Ishikawa (cell line): Measurements from ENCODE around the gene MEF2C.

Experiments used
- CREB1 ChIP-seq: IDR thresholded peaks from 2 replicates; pipeline ENCODE4 v1.6.1; 2012; ENCODE audit warnings: low read depth
- EP300 ChIP-seq: IDR thresholded peaks from 2 replicates; pipeline ENCODE4 v1.6.1; 2012; ENCODE audit warnings: borderline replicate concordance
- RAD21 ChIP-seq: IDR thresholded peaks from 2 replicates; pipeline ENCODE4 v1.6.1; 2012; ENCODE audit warnings: low read depth
- TAF1 ChIP-seq: IDR thresholded peaks from 2 replicates; pipeline ENCODE4 v1.6.1; 2012; ENCODE audit warnings: low read depth, mild to moderate bottlenecking
- YY1 ChIP-seq: IDR thresholded peaks from 2 replicates; pipeline ENCODE4 v1.6.1; 2012; ENCODE audit warnings: low read depth

DNA sequence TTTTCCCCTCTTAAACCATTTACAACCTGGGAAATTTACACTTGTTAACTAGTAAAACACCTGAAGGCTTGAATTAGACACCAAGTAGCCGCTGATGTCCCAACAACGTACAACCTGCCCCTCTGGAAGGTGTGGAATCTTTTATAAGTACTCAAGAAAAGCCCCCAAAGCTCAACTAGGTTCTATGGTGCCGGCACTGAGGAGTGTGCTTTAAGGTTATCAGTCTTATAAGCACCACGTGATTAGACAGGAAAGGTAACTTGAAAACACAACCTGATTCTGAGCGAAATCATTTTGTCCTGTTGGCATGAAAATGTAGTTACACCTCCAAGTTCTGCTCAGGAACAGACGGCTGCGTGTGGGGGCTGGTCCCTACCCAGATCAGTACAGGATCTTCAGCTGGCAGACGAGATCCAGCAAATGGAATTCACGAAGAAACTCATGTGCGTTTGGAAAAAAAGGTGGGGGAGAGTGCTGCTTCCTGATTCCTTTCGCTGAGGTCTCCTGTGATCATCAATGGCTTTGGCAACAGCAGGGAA lies 195.5 kb downstream of the MEF2C start:
- TF ChIP-seq CREB1 (no peak), YY1 (no peak), RAD21 (no peak), TAF1 (no peak), EP300 (no peak)
